ENCODE measurements around the gene KHDC4. TPM values are rescaled to one million over a fixed set of nuclear protein-coding genes. Genes with fewer than 3 reads are reported as not detected.
A peak's percentile ranks its signal among the peaks of the same experiment; 100 is the strongest.

KHDC4 gene
- total and polyA plus RNA-seq, 2 of the 13 experiments (the other 11 are each of a cell fraction or from before 2014, with no cell fraction given), result 33.5 to 92.0 TPM

DNA sequence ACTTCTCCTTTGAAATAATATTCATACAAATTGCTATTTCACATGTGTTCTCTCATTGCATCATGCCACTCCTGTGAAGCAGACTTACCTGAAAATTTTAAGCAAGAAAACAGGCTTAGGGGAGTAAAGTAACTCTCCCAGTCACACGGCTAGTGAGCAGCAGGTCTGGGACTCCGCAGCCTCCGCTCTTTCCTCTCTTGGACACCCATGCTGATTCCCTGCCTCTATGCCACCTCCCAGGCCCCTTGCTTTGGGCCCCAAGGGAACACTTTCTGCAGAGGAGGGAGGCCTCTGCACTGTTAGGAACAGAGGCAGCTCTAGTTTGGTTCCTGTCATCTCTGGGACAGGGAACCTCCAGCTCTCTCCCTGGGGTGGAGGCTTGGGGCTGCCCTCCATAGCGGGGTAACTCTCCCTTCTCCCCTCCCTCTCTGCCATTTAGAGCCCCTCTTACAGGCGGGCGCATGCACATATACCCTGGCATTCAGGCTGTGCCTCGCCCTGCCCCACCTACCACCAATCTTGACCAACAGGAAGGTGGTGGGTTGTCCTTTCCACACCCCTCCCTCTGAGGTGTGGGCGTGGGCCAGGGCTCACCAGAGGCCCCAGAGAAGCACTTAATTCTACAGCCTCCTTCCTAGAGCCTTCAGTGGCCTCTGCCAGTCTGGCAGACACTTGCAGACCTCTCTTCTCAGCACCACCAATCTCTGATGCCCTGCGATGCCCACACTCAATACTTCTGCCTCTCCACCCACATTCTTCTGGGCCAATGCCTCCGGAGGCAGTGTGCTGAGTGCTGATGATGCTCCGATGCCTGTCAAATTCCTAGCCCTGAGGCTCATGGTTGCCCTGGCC is 7.0 kb upstream of the KHDC4 start, which contains the start of gene RXFP4 (continued):
- no peak for TF ChIP-seq ZNF614 (CRISPR knock-in tag; IDR thresholded peaks at IDR 0.05; ENCODE audit: borderline replicate concordance)
- peak; percentile 19 for TF ChIP-seq ZNF781 (CRISPR knock-in tag; IDR thresholded peaks at IDR 0.05; ENCODE audit: borderline replicate concordance, not compliant biosample characterization)
- TF ChIP-seq MAZ (IDR thresholded peaks at IDR 0.05; ENCODE audit: borderline replicate concordance, low read depth, low read length), result no peak
- TF ChIP-seq MAZ (CRISPR knock-in tag; IDR thresholded peaks at IDR 0.05; ENCODE audit: low read depth), result no peak; the same call in 1 of the 2 replicates
- no peak for TF ChIP-seq ZNF124 (CRISPR knock-in tag; IDR thresholded peaks at IDR 0.05)
- TF ChIP-seq SRSF9 (IDR thresholded peaks at IDR 0.05; ENCODE audit: borderline replicate concordance, insufficient read depth, low read depth, low read length, poor library complexity, severe bottlenecking), result no peak
- no peak for TF ChIP-seq KDM1A (CRISPR knock-in tag; IDR thresholded peaks at IDR 0.05)
- TF ChIP-seq PHF5A (CRISPR knock-in tag; IDR thresholded peaks at IDR 0.05; ENCODE audit: low read depth, unreplicated experiment), result no peak
- no peak for TF ChIP-seq ZFP90 (CRISPR knock-in tag; IDR thresholded peaks at IDR 0.05; ENCODE audit: borderline replicate concordance)
- TF ChIP-seq HIVEP1 (CRISPR knock-in tag; IDR thresholded peaks at IDR 0.05), result no peak
- TF ChIP-seq RXRA (CRISPR knock-in tag; IDR thresholded peaks at IDR 0.05), result no peak
- TF ChIP-seq ZNF703 (CRISPR knock-in tag; IDR thresholded peaks at IDR 0.05; ENCODE audit: borderline replicate concordance), result no peak
- TF ChIP-seq ZNF777 (CRISPR knock-in tag; IDR thresholded peaks at IDR 0.05), result no peak
- TF ChIP-seq, protein P1, sequence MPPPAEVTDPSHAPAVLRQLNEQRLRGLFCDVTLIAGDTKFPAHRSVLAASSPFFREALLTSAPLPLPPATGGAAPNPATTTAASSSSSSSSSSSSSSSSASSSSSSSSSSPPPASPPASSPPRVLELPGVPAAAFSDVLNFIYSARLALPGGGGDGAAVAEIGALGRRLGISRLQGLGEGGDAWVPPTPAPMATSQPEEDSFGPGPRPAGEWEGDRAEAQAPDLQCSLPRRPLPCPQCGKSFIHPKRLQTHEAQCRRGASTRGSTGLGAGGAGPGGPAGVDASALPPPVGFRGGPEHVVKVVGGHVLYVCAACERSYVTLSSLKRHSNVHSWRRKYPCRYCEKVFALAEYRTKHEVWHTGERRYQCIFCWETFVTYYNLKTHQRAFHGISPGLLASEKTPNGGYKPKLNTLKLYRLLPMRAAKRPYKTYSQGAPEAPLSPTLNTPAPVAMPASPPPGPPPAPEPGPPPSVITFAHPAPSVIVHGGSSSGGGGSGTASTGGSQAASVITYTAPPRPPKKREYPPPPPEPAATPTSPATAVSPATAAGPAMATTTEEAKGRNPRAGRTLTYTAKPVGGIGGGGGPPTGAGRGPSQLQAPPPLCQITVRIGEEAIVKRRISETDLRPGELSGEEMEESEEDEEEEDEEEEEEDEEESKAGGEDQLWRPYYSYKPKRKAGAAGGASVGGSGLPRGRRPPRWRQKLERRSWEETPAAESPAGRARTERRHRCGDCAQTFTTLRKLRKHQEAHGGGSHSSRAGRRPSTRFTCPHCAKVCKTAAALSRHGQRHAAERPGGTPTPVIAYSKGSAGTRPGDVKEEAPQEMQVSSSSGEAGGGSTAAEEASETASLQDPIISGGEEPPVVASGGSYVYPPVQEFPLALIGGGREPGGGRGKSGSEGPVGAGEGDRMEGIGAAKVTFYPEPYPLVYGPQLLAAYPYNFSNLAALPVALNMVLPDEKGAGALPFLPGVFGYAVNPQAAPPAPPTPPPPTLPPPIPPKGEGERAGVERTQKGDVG (CRISPR knock-in tag; IDR thresholded peaks at IDR 0.05; ENCODE audit: borderline replicate concordance), result no peak
- TF ChIP-seq, protein P2, sequence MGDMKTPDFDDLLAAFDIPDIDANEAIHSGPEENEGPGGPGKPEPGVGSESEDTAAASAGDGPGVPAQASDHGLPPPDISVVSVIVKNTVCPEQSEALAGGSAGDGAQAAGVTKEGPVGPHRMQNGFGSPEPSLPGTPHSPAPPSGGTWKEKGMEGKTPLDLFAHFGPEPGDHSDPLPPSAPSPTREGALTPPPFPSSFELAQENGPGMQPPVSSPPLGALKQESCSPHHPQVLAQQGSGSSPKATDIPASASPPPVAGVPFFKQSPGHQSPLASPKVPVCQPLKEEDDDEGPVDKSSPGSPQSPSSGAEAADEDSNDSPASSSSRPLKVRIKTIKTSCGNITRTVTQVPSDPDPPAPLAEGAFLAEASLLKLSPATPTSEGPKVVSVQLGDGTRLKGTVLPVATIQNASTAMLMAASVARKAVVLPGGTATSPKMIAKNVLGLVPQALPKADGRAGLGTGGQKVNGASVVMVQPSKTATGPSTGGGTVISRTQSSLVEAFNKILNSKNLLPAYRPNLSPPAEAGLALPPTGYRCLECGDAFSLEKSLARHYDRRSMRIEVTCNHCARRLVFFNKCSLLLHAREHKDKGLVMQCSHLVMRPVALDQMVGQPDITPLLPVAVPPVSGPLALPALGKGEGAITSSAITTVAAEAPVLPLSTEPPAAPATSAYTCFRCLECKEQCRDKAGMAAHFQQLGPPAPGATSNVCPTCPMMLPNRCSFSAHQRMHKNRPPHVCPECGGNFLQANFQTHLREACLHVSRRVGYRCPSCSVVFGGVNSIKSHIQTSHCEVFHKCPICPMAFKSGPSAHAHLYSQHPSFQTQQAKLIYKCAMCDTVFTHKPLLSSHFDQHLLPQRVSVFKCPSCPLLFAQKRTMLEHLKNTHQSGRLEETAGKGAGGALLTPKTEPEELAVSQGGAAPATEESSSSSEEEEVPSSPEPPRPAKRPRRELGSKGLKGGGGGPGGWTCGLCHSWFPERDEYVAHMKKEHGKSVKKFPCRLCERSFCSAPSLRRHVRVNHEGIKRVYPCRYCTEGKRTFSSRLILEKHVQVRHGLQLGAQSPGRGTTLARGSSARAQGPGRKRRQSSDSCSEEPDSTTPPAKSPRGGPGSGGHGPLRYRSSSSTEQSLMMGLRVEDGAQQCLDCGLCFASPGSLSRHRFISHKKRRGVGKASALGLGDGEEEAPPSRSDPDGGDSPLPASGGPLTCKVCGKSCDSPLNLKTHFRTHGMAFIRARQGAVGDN (CRISPR knock-in tag; IDR thresholded peaks at IDR 0.05), result peak; percentile 60
- TF ChIP-seq, protein P3, sequence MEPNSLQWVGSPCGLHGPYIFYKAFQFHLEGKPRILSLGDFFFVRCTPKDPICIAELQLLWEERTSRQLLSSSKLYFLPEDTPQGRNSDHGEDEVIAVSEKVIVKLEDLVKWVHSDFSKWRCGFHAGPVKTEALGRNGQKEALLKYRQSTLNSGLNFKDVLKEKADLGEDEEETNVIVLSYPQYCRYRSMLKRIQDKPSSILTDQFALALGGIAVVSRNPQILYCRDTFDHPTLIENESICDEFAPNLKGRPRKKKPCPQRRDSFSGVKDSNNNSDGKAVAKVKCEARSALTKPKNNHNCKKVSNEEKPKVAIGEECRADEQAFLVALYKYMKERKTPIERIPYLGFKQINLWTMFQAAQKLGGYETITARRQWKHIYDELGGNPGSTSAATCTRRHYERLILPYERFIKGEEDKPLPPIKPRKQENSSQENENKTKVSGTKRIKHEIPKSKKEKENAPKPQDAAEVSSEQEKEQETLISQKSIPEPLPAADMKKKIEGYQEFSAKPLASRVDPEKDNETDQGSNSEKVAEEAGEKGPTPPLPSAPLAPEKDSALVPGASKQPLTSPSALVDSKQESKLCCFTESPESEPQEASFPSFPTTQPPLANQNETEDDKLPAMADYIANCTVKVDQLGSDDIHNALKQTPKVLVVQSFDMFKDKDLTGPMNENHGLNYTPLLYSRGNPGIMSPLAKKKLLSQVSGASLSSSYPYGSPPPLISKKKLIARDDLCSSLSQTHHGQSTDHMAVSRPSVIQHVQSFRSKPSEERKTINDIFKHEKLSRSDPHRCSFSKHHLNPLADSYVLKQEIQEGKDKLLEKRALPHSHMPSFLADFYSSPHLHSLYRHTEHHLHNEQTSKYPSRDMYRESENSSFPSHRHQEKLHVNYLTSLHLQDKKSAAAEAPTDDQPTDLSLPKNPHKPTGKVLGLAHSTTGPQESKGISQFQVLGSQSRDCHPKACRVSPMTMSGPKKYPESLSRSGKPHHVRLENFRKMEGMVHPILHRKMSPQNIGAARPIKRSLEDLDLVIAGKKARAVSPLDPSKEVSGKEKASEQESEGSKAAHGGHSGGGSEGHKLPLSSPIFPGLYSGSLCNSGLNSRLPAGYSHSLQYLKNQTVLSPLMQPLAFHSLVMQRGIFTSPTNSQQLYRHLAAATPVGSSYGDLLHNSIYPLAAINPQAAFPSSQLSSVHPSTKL (CRISPR knock-in tag; IDR thresholded peaks at IDR 0.05), result peak; percentile 6; the same call in 1 of the 2 replicates
